Suprapubic skin (tissue), 2 donors: Measurements from ENCODE around the gene SCAND1.

Experiments used
- EP300 ChIP-seq: sonication (generic); formaldehyde crosslinking; IDR thresholded peaks from one replicate; pipeline ENCODE4 v1.6.1; 2017; ENCODE audit warnings: antibody characterized with exemption
- POLR2A ChIP-seq, 2 donors: fragments of 450-650 bp; IDR thresholded peaks; one replicate each; pipeline ENCODE4 v1.6.1; 2017; ENCODE audit warnings: antibody characterized with exemption in 2 of 2, mild to moderate bottlenecking in 2 of 2, moderate library complexity in 2 of 2

DNA sequence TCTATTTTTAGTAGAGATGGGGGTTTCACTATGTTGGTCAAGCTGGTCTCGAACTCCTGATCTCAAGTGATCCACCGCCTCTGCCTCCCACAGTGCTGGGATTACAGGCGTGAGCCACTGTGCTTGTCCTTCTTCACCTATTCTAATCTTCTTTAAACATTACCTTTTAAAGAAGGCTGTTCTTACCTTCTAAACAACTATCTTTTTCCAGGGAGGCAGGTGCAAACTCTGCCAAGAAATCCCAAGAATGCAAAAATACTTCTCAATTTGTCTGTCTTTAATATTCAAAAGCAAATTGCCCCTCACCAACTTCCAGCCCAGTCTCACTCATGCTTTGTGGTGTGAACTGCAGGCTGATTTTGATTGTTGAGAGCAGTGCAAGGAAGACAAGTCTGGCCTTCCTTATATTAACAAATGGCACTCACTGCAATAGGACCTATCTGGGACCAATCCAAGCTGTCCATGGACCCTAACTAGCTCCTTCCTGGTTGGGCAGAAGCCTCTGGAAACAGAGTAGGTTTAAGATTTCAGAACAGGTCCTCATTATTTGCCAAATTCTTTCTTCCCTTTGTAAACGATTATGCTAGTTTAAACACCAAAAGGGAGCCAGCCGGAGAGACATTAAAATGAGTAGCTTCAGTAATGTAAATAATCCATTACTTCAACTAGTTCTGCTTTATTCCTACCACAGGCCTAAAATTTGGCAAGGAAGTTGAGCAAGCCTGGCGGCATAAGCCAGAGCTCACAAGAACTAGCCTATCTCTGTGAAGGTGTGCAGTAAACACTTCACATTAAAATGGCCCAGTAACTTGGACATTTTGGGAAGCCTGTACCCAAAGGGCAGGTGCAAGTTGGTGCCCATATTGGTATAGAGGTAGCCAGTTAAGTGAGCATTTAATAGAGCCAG is 1.6 kb downstream of the SCAND1 start:
- TF ChIP-seq EP300: no peak
- TF ChIP-seq POLR2A (IDR thresholded peaks at IDR 0.05): no peak
